ENCODE results near the gene GPC5.

DNA sequence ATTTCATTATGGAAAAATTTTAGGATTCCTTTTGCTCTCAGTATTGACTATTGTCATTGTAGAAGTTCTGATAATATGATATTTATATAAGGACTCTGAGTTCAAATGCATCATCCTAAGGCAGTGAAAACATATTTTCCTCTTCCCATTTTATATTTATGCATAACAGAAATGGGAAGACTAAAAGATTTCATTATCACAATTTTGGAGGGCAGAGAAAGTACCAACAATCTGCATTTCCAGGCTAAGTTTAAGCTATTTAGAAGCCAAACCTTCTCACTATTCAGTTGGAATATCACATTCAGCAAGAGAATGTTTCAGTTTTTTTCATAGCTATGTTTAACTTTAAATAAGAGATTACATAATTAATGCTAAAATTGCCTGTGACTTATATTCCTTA lies 1269.7 kb downstream of the GPC5 start:
- TF ChIP-seq SIN3A (IDR thresholded peaks at IDR 0.05; ENCODE audit: borderline replicate concordance in 2 of 2, control insufficient read depth in 1 of 2, low read depth in 2 of 2, low read length in 2 of 2) (no peak), SP1 (CRISPR knock-in tag; IDR thresholded peaks at IDR 0.05) (no peak), PRPF4 (IDR thresholded peaks at IDR 0.05; ENCODE audit: insufficient read depth, low read depth, low read length, poor library complexity, severe bottlenecking) (no peak)
- TF ChIP-seq, protein P1, sequence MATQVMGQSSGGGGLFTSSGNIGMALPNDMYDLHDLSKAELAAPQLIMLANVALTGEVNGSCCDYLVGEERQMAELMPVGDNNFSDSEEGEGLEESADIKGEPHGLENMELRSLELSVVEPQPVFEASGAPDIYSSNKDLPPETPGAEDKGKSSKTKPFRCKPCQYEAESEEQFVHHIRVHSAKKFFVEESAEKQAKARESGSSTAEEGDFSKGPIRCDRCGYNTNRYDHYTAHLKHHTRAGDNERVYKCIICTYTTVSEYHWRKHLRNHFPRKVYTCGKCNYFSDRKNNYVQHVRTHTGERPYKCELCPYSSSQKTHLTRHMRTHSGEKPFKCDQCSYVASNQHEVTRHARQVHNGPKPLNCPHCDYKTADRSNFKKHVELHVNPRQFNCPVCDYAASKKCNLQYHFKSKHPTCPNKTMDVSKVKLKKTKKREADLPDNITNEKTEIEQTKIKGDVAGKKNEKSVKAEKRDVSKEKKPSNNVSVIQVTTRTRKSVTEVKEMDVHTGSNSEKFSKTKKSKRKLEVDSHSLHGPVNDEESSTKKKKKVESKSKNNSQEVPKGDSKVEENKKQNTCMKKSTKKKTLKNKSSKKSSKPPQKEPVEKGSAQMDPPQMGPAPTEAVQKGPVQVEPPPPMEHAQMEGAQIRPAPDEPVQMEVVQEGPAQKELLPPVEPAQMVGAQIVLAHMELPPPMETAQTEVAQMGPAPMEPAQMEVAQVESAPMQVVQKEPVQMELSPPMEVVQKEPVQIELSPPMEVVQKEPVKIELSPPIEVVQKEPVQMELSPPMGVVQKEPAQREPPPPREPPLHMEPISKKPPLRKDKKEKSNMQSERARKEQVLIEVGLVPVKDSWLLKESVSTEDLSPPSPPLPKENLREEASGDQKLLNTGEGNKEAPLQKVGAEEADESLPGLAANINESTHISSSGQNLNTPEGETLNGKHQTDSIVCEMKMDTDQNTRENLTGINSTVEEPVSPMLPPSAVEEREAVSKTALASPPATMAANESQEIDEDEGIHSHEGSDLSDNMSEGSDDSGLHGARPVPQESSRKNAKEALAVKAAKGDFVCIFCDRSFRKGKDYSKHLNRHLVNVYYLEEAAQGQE (IDR thresholded peaks at IDR 0.05; ENCODE audit: borderline replicate concordance), result no peak
- TF ChIP-seq, protein P1 (CRISPR knock-in tag; IDR thresholded peaks at IDR 0.05; ENCODE audit: low read depth), result no peak
